HepG2 (cell line): ENCODE measurements around the gene COX4I2. TPM values are rescaled to one million over a fixed set of nuclear protein-coding genes. Genes with fewer than 3 reads are reported as not detected.
A peak's percentile ranks its signal among the peaks of the same experiment; 100 is the strongest.

Experiments
- ATAC-seq: fragments of 200-7000 bp; cut with Tn5 transposase; 3 replicates; pipeline ENCODE4 v1.9.1; 2020; ENCODE audit warnings: mild to moderate bottlenecking, moderate library complexity
- BruUV-seq: library from RNA; stranded (reverse); fragments of 400-500 nt; replicated peaks from 2 replicates; lab custom pipeline; 2021; lab: Mats Ljungman, UMichigan
- CTCF ChIA-PET: fragments of 300-600 bp; formaldehyde crosslinking; extraction: SDS; loops from one replicate; lab custom pipeline; 2021; ENCODE audit warnings: low total read pairs, inconsistent platforms, low intra/inter-chr PET ratio; lab: Yijun Ruan, JAX
- POLR2A ChIA-PET: fragments of 350-600 bp; sonication (Branson Sonifier 250); formaldehyde crosslinking; loops from one replicate; lab custom pipeline; 2020; ENCODE audit warnings: antibody characterized with exemption, inconsistent platforms; lab: Yijun Ruan, JAX
- DNase-seq: peaks from one replicate; pipeline ENCODE4 v3.0.0-alpha.2; 2015; ENCODE audit warnings: low spot score
- FAIRE-seq: peaks from 3 replicates; lab custom pipeline; 2011; peaks lifted over from hg19 to GRCh38; lab: Jason Lieb, UNC
- H2AFZ ChIP-seq: one replicate; pipeline ENCODE4 v1.6.1; 2011; ENCODE audit warnings: low read length, inconsistent platforms
- H3K27ac ChIP-seq: fragments of 300-600 bp; 3 replicates; pipeline ENCODE4 v1.8.0; 2011; ENCODE audit warnings: mixed run types, mild to moderate bottlenecking, mixed read lengths, low read length, inconsistent platforms; ENCODE audit not compliant: insufficient read depth; ENCODE audit errors: extremely low read length
- H3K27me3 ChIP-seq, 2 experiments: fragments of 200-600 bp in 1 of 2; 2 replicates in 1 of 2; 3 replicates in 1 of 2; pipeline versions ENCODE4 v1.6.0 to v1.8.0; 2011; ENCODE audit warnings: low read length in 2 of 2, mild to moderate bottlenecking in 2 of 2, moderate library complexity in 2 of 2, inconsistent platforms in 1 of 2; ENCODE audit not compliant: insufficient read depth in 2 of 2, control insufficient read depth in 1 of 2
- H3K36me3 ChIP-seq, 2 experiments: fragments of 200-600 bp in 1 of 2; replicated peaks in 1 of 2; 2 replicates in 1 of 2; 3 replicates in 1 of 2; pipeline versions ENCODE4 v1.5.1 to v1.8.0; 2011; ENCODE audit warnings: low read length in 2 of 2, inconsistent platforms in 1 of 2; ENCODE audit not compliant: insufficient read depth in 2 of 2, control insufficient read depth in 1 of 2
- H3K4me1 ChIP-seq: 2 replicates; pipeline ENCODE4 v1.5.1; 2012; ENCODE audit warnings: low read length, inconsistent platforms; ENCODE audit not compliant: insufficient read depth
- H3K4me2 ChIP-seq: 2 replicates; pipeline ENCODE4 v1.6.0; 2011; ENCODE audit warnings: low read depth, low read length, inconsistent platforms
- H3K4me3 ChIP-seq, 3 experiments: fragments of 200-600 bp in 1 of 3; sonication (generic), shearing (Covaris generic) in 1 of 3; replicated peaks in 1 of 3; 2 replicates each; pipeline ENCODE4 v1.5.1; 2011 to 2016; ENCODE audit warnings: low read length in 3 of 3, inconsistent platforms in 2 of 3, low read depth in 2 of 3, mild to moderate bottlenecking in 2 of 3, control low read depth in 1 of 3, mixed read lengths in 1 of 3; ENCODE audit not compliant: insufficient read depth in 1 of 3
- H3K79me2 ChIP-seq: one replicate; pipeline ENCODE4 v1.6.1; 2011; ENCODE audit warnings: low read length, inconsistent platforms; ENCODE audit not compliant: insufficient read depth
- H3K9ac ChIP-seq: 2 replicates; pipeline ENCODE4 v1.6.0; 2011; ENCODE audit warnings: mild to moderate bottlenecking, low read depth, low read length, inconsistent platforms; ENCODE audit not compliant: insufficient read depth
- H3K9me3 ChIP-seq: 2 replicates; pipeline ENCODE4 v1.5.1; 2012; ENCODE audit warnings: mild to moderate bottlenecking, low read length
- H4K20me1 ChIP-seq: 2 replicates; pipeline ENCODE4 v1.6.0; 2011; ENCODE audit warnings: inconsistent platforms, mild to moderate bottlenecking, low read length, moderate library complexity; ENCODE audit not compliant: insufficient read depth
- MTERF4 ChIP-seq: sonication (generic); formaldehyde crosslinking; IDR thresholded peaks from 2 replicates; pipeline ENCODE4 v1.8.0; 2023; ENCODE audit warnings: mild to moderate bottlenecking, missing genetic modification reagents
- PRDM4 ChIP-seq: sonication (generic); formaldehyde crosslinking; IDR thresholded peaks from 2 replicates; pipeline ENCODE4 v1.9.0; 2021; ENCODE audit warnings: missing genetic modification reagents, borderline replicate concordance
- RBFOX2 ChIP-seq: fragments of 200-400 bp; formaldehyde crosslinking; IDR thresholded peaks from 2 replicates; pipeline ENCODE4 v1.6.1; 2017; ENCODE audit warnings: low read depth, mild to moderate bottlenecking, low read length
- REL ChIP-seq: sonication (generic); formaldehyde crosslinking; conservative IDR thresholded peaks from 2 replicates; pipeline ENCODE4 v1.8.0; 2022; ENCODE audit warnings: mild to moderate bottlenecking, missing genetic modification reagents, moderate library complexity
- RXRA ChIP-seq: sonication (generic); formaldehyde crosslinking; IDR thresholded peaks from 2 replicates; pipeline ENCODE4 v1.5.1; 2020; ENCODE audit warnings: missing genetic modification reagents
- SOX13 ChIP-seq, 3 experiments: fragments of 450-650 bp in 1 of 3; sonication (generic) in 1 of 3; formaldehyde crosslinking in 1 of 3; IDR thresholded peaks in 2 of 3; conservative IDR thresholded peaks in 1 of 3; 2 replicates each; pipeline versions ENCODE4 v1.5.0 to v1.6.1; 2016 to 2020; ENCODE audit warnings: antibody characterized with exemption in 1 of 3, mild to moderate bottlenecking in 1 of 3, missing compliant biosample characterization in 1 of 3, missing genetic modification reagents in 1 of 3, moderate library complexity in 1 of 3
- TOE1 ChIP-seq: sonication (generic); formaldehyde crosslinking; IDR thresholded peaks from 2 replicates; pipeline ENCODE4 v1.4.0; 2020; ENCODE audit warnings: mild to moderate bottlenecking, missing genetic modification reagents
- ZFP36 ChIP-seq: fragments of 150-350 bp; IDR thresholded peaks from 2 replicates; pipeline ENCODE4 v1.6.1; 2018; ENCODE audit warnings: borderline replicate concordance, low read length, low read depth; ENCODE audit not compliant: partially characterized antibody
- ZFP91 ChIP-seq: sonication (generic); formaldehyde crosslinking; IDR thresholded peaks from 2 replicates; pipeline ENCODE4 v1.9.0; 2022; ENCODE audit warnings: missing genetic modification reagents, mild to moderate bottlenecking, borderline replicate concordance
- ZNF552 ChIP-seq: sonication (generic); formaldehyde crosslinking; IDR thresholded peaks from 2 replicates; pipeline ENCODE4 v1.9.0; 2022; ENCODE audit warnings: missing genetic modification reagents, mild to moderate bottlenecking, borderline replicate concordance
- ZNF660 ChIP-seq: sonication (generic); formaldehyde crosslinking; IDR thresholded peaks from 2 replicates; pipeline ENCODE4 v1.5.1; 2020; ENCODE audit warnings: mild to moderate bottlenecking, low read depth, missing genetic modification reagents, borderline replicate concordance
- ZSCAN20 ChIP-seq: sonication (generic); formaldehyde crosslinking; IDR thresholded peaks from 2 replicates; pipeline ENCODE4 v1.4.0; 2020; ENCODE audit warnings: missing genetic modification reagents, mild to moderate bottlenecking, borderline replicate concordance
- WGBS: methylation state at CpG from one replicate; pipeline ENCODE4 v1.1.6; 2017; ENCODE audit warnings: low lambda C conversion rate; 5-methylcytosine and 5-hydroxymethylcytosine counted together
- in situ Hi-C: cut with HindIII; loops from 2 replicates; pipeline ENCODE4 v1.10.0; 2017; ENCODE audit warnings: low pct_unique_long_range_greater_than_20kb; ENCODE audit not compliant: extremely low pct_ligation_motif_present
- intact Hi-C: fragments of 100-400 bp; cut with micrococcal nuclease; formaldehyde crosslinking; loops from one replicate; pipeline ENCODE4 v1.10.0; 2022; ENCODE audit not compliant: unreplicated experiment
- polyA plus RNA-seq, 8 experiments: library from polyadenylated mRNA; depleted of rRNA in 3 of 8; stranded (reverse) in 7 of 8; unstranded in 1 of 8; fragments of >200 nt; fragmentation: Illumina TruSeq in 4 of 8; extraction: Trizol in 4 of 8; gene quantifications; 2 replicates each; pipeline versions ENCODE4 v1.2.1 to v1.2.3, GENCODE V29; 2011 to 2016; ENCODE audit warnings: low read depth in 4 of 8, missing spikeins in 1 of 8, mixed read lengths in 1 of 8; ENCODE audit not compliant: insufficient read depth in 1 of 8
- total RNA-seq, 5 experiments: library from RNA; depleted of rRNA; stranded (reverse); fragments of >200 nt; fragmentation: Illumina TruSeq; extraction: Trizol; gene quantifications; 2 replicates each; pipeline ENCODE4 v1.2.3, GENCODE V29; 2016; ENCODE audit warnings: low read depth in 1 of 5

COX4I2 gene
- total and polyA plus RNA-seq, 2 of the 13 experiments (the other 11 are each of a cell fraction or from before 2014, with no cell fraction given): 1.1 TPM; not detected in 1

DNA sequence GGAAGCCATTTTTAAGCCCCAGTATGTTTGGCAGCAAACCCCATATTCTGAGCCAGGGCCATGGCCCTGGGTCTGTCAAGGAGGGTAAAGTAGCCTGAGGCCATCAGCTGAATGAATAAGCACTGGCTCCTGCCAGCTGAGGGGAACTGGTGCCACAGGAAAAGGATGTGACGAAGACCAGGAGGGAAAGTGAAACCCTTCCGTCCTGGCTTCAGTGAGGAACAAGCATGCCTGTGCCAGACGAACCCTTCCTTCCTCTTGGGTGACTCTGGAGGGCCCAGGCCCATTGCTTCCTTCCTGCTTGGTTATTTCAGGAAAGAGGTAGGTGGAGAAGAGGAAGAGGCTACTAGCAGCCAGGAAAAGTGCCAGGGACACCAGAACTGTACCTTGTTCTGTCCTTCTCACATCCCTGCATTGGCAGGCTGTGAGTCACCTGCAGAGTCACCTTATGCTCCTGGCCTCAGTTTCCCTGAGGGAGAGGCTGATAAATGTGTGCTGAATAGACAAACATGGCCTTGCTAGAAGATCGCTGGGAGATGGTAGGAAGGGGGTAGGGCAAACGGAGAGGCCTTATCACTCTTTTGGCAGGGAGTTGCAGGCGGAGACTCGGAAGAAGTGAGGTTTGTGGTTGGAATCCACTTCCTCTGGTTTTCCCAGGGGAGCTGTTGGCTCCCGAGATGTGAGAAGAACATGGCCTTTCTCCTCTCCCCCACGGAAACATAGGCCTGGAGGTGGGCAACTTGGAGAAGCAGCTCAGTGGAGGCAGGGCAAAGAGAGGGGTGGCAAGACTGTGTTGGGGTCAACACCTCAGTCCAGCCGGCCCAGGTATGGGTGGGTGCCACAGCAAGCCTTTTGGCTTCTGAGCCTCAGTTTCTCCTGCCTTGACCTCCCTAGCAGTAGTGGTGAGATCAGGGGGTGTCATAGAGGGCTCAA is 37.4 kb downstream of the COX4I2 start (continued):
- no peak for TF ChIP-seq TOE1
- TF ChIP-seq ZFP91 (CRISPR knock-in tag): peak; percentile 32; the same call in 1 of the 2 replicates
- TF ChIP-seq RXRA (CRISPR knock-in tag): 0 out of 2 replicates have a peak, but pooled peaks have one; percentile 9
- no peak for TF ChIP-seq MTERF4 (CRISPR knock-in tag)
- TF ChIP-seq ZSCAN20 (CRISPR knock-in tag): no peak

- BruUV-seq: no TSS peak
- in situ Hi-C loops (no loop called here), intact Hi-C loops (no loop called here)
- H2AFZ ChIP-seq: no peak overlapping the region
- peaks cover 81% of the 10 kb centered on the region for H3K4me1 ChIP-seq
- no peak overlapping the region for H3K4me2 ChIP-seq
- peak overlapping the region; percentile 3 for H3K27ac ChIP-seq
- peaks cover 66% of the 10 kb centered on the region for H4K20me1 ChIP-seq
- no peak overlapping the region for H3K4me3 ChIP-seq
- no peak for DNase-seq
- FAIRE-seq: no peak
- ChIA-PET CTCF (no interaction called here), POLR2A (interaction anchor here (1.1 to 20.7 kb wide), 5 partner anchors 9 to 63 kb away, joined by 4 to 643 read pairs (median 274); partner anchors contain the start of genes BCL2L1 and TPX2)
- H3K79me2 ChIP-seq: peaks cover 88% of the 10 kb centered on the region
- H3K9ac ChIP-seq: no peak overlapping the region
- ATAC-seq: no peak
- H3K36me3 ChIP-seq: peaks cover 57 to 88% of the 10 kb centered on the region in 2 experiments
- H3K27me3 ChIP-seq: no peaks in the 10 kb centered on the region
- WGBS: 97% methylated on average over 11 of the region's 11 CpGs
- H3K9me3 ChIP-seq: no peaks in the 10 kb centered on the region
- 0 out of 2 replicates have a peak, but pooled peaks have one; percentile 37 for TF ChIP-seq REL (CRISPR knock-in tag)
- no peak for TF ChIP-seq ZNF660 (CRISPR knock-in tag)
- no peak for TF ChIP-seq PRDM4
- 0 out of 2 replicates have a peak, but pooled peaks have one; percentile 17 for TF ChIP-seq RBFOX2
- TF ChIP-seq SOX13 (IDR thresholded peaks at IDR 0.05): no peak
- no peak for TF ChIP-seq SOX13 (CRISPR knock-in tag; conservative IDR thresholded peaks at IDR 0.05 in 1 of 2, IDR thresholded peaks at IDR 0.05 in 1 of 2)
- TF ChIP-seq ZFP36: no peak
- TF ChIP-seq ZNF552 (CRISPR knock-in tag): no peak
Measured at GRCh38 chr20:31675828-31676608, 38.3 kb downstream of the COX4I2 start.
